Middle frontal gyrus (tissue), 1 donor: ENCODE measurements around the gene PSMD12.
"Not testable (repeated sequence)": the region's sequence is repeated elsewhere in the genome, so short reads cannot be mapped to it uniquely, and the experiment has no call there.

Experiments used
- DNase-seq: peaks from one replicate; pipeline ENCODE4 v3.0.0-alpha.2; 2015; ENCODE audit warnings: low spot score; ENCODE audit errors: extremely low spot score

The PSMD12 gene

GRCh38 chr17:67366193-67367157 is at the start of gene PSMD12:
Gene PSMD12 (minus strand): TSS chr17:67366577. CDS start chr17:67366519, 58 bp downstream.
- peak; percentile 88 for DNase-seq

- no peak for DNase-seq
Measured at GRCh38 chr17:67415291-67415690, 48.9 kb upstream of the PSMD12 start.

- DNase-seq = no peak
Measured at GRCh38 chr17:67414559-67414958, 48.2 kb upstream of the PSMD12 start.

GRCh38 chr17:67414130-67414529 is 47.8 kb upstream of the PSMD12 start:
- DNase-seq = no peak

- DNase-seq = no peak
Measured at GRCh38 chr17:67413388-67413787, 47.0 kb upstream of the PSMD12 start.

GRCh38 chr17:67412941-67413340 is 46.6 kb upstream of the PSMD12 start:
- DNase-seq = no peak

GRCh38 chr17:67412032-67412431 is 45.7 kb upstream of the PSMD12 start:
- no peak for DNase-seq

- no peak for DNase-seq
Measured at GRCh38 chr17:67411397-67411796, 45.0 kb upstream of the PSMD12 start.

- DNase-seq = not testable (repeated sequence)
Measured at GRCh38 chr17:67408455-67408830, 42.1 kb upstream of the PSMD12 start.

- no peak for DNase-seq
Measured at GRCh38 chr17:67403483-67403882, 37.1 kb upstream of the PSMD12 start.

GRCh38 chr17:67403065-67403464 is 36.7 kb upstream of the PSMD12 start:
- no peak for DNase-seq

GRCh38 chr17:67401598-67402504 is 35.5 kb upstream of the PSMD12 start:
- no peak for DNase-seq

GRCh38 chr17:67401106-67401505 is 34.7 kb upstream of the PSMD12 start:
- DNase-seq = no peak

GRCh38 chr17:67400193-67400592 is 33.8 kb upstream of the PSMD12 start:
- no peak for DNase-seq

- no peak for DNase-seq
Measured at GRCh38 chr17:67399676-67400075, 33.3 kb upstream of the PSMD12 start.

- DNase-seq = no peak
Measured at GRCh38 chr17:67393809-67394397, 27.5 kb upstream of the PSMD12 start.

GRCh38 chr17:67392111-67392510 is 25.7 kb upstream of the PSMD12 start:
- no peak for DNase-seq

- no peak for DNase-seq
Measured at GRCh38 chr17:67390646-67391361, 24.4 kb upstream of the PSMD12 start.

GRCh38 chr17:67390006-67390645 is 23.7 kb upstream of the PSMD12 start:
- DNase-seq = no peak

- DNase-seq = no peak
Measured at GRCh38 chr17:67388986-67389385, 22.6 kb upstream of the PSMD12 start.
